ENCODE measurements around the gene TRIM47.

The TRIM47 gene

GRCh38 chr17:75922963-75923874 lies 44.8 kb upstream of the TRIM47 start:
- no peaks in the 10 kb centered on the region for H3K36me3 ChIP-seq (ENCODE audit: control insufficient read depth, insufficient read depth, low read length)
- no peaks in the 10 kb centered on the region for H3K4me1 ChIP-seq (ENCODE audit: control insufficient read depth, low read depth, low read length)
- H3K4ac ChIP-seq (ENCODE audit: low read depth, low read length), result no peak overlapping the region
- no peak overlapping the region for H2BK15ac ChIP-seq (replicated peaks; ENCODE audit: low read depth)
- no CpG with 5 or more reads among the region's 19 CpGs for WGBS (ENCODE audit: extremely low coverage, insufficient coverage, low lambda C conversion rate)
- no peak for DNase-seq
- no peak overlapping the region for H3K4me2 ChIP-seq (ENCODE audit: low read length)
- no peak overlapping the region for H2BK120ac ChIP-seq (ENCODE audit: low read depth, low read length)
- H3K23ac ChIP-seq (ENCODE audit: low read length), result no peak overlapping the region
- no peak overlapping the region for H3K9ac ChIP-seq (ENCODE audit: low read length)
- no peak overlapping the region for H3K56ac ChIP-seq (ENCODE audit: low read length)
- no peaks in the 10 kb centered on the region for H3K27me3 ChIP-seq (ENCODE audit: insufficient read depth, low read length, poor library complexity)
- no peaks in the 10 kb centered on the region for H3K79me2 ChIP-seq (ENCODE audit: control insufficient read depth, insufficient read depth, low read length)
- no peak overlapping the region for H4K8ac ChIP-seq (ENCODE audit: low read depth, low read length)
- no peak overlapping the region for H3K4me3 ChIP-seq (ENCODE audit: low read length)
- no peak overlapping the region for H2AK5ac ChIP-seq (ENCODE audit: low read length)
- H3K18ac ChIP-seq (ENCODE audit: low read length), result no peak overlapping the region
- H3K27ac ChIP-seq (ENCODE audit: low read depth, low read length), result no peak overlapping the region
- H2BK5ac ChIP-seq (ENCODE audit: low read length), result no peak overlapping the region
- no peaks in the 10 kb centered on the region for H3K79me1 ChIP-seq (ENCODE audit: low read length)
- no peak overlapping the region for H4K5ac ChIP-seq (ENCODE audit: low read length)

- no CpG with 5 or more reads among the region's 18 CpGs for WGBS (ENCODE audit: extremely low coverage, insufficient coverage, low lambda C conversion rate)
- Histone ChIP-seq H3K36me3 (ENCODE audit: control insufficient read depth, insufficient read depth, low read length) (no peaks in the 10 kb centered on the region), H4K8ac (ENCODE audit: low read depth, low read length) (no peak overlapping the region), H3K79me2 (ENCODE audit: control insufficient read depth, insufficient read depth, low read length) (no peaks in the 10 kb centered on the region), H3K27me3 (ENCODE audit: insufficient read depth, low read length, poor library complexity) (no peaks in the 10 kb centered on the region), H3K79me1 (ENCODE audit: low read length) (no peaks in the 10 kb centered on the region), H2BK15ac (replicated peaks; ENCODE audit: low read depth) (no peak overlapping the region), H3K9ac (ENCODE audit: low read length) (no peak overlapping the region), H2BK5ac (ENCODE audit: low read length) (no peak overlapping the region), H3K4me2 (ENCODE audit: low read length) (no peak overlapping the region), H2AK5ac (ENCODE audit: low read length) (no peak overlapping the region), H4K5ac (ENCODE audit: low read length) (no peak overlapping the region), H2BK120ac (ENCODE audit: low read depth, low read length) (no peak overlapping the region), H3K27ac (ENCODE audit: low read depth, low read length) (no peak overlapping the region), H3K4me3 (ENCODE audit: low read length) (no peak overlapping the region), H3K23ac (ENCODE audit: low read length) (no peak overlapping the region), H3K56ac (ENCODE audit: low read length) (no peak overlapping the region), H3K4ac (ENCODE audit: low read depth, low read length) (no peak overlapping the region), H3K18ac (ENCODE audit: low read length) (no peak overlapping the region), H3K4me1 (ENCODE audit: control insufficient read depth, low read depth, low read length) (no peaks in the 10 kb centered on the region)
- DNase-seq, result no peak
Measured at GRCh38 chr17:75922173-75922961, 44.0 kb upstream of the TRIM47 start.

DNA sequence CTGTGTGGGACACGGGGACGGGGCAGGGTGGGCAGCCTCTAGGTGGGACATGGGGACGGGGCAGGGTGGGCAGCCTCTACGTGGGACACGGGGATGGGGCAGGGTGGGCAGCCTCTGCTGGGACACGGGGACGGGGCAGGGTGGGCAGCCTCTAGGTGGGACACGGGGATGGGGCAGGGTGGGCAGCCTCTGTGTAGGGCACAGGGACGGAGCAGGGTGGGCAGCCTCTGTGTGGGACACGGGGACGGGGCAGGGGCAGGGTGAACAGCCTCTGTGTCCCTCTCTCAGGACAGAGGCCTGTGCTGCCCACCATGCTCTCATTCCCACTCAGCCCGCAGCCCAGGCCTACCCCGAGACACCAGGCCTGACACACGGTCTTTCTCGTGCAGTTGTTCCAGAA lies 43.2 kb upstream of the TRIM47 start:
- Histone ChIP-seq H3K9ac (ENCODE audit: low read length) (no peak overlapping the region), H3K56ac (ENCODE audit: low read length) (no peak overlapping the region), H3K23ac (ENCODE audit: low read length) (no peak overlapping the region), H2BK5ac (ENCODE audit: low read length) (no peak overlapping the region), H3K4me1 (ENCODE audit: control insufficient read depth, low read depth, low read length) (no peaks in the 10 kb centered on the region), H2AK5ac (ENCODE audit: low read length) (no peak overlapping the region), H2BK120ac (ENCODE audit: low read depth, low read length) (no peak overlapping the region), H4K5ac (ENCODE audit: low read length) (no peak overlapping the region), H3K79me1 (ENCODE audit: low read length) (no peaks in the 10 kb centered on the region), H3K79me2 (ENCODE audit: control insufficient read depth, insufficient read depth, low read length) (no peaks in the 10 kb centered on the region), H3K4me2 (ENCODE audit: low read length) (no peak overlapping the region), H3K18ac (ENCODE audit: low read length) (no peak overlapping the region), H2BK15ac (replicated peaks; ENCODE audit: low read depth) (no peak overlapping the region), H4K8ac (ENCODE audit: low read depth, low read length) (no peak overlapping the region), H3K27me3 (ENCODE audit: insufficient read depth, low read length, poor library complexity) (no peaks in the 10 kb centered on the region), H3K4ac (ENCODE audit: low read depth, low read length) (no peak overlapping the region), H3K36me3 (ENCODE audit: control insufficient read depth, insufficient read depth, low read length) (no peaks in the 10 kb centered on the region), H3K4me3 (ENCODE audit: low read length) (no peak overlapping the region), H3K27ac (ENCODE audit: low read depth, low read length) (no peak overlapping the region)
- WGBS (ENCODE audit: extremely low coverage, insufficient coverage, low lambda C conversion rate), result no CpG with 5 or more reads among the region's 15 CpGs
- DNase-seq, result no peak

- H3K23ac ChIP-seq (ENCODE audit: low read length), result no peak overlapping the region
- H3K18ac ChIP-seq (ENCODE audit: low read length), result no peak overlapping the region
- no peak overlapping the region for H4K5ac ChIP-seq (ENCODE audit: low read length)
- no peak overlapping the region for H2BK5ac ChIP-seq (ENCODE audit: low read length)
- no peaks in the 10 kb centered on the region for H3K4me1 ChIP-seq (ENCODE audit: control insufficient read depth, low read depth, low read length)
- H2BK120ac ChIP-seq (ENCODE audit: low read depth, low read length), result no peak overlapping the region
- H3K9ac ChIP-seq (ENCODE audit: low read length), result no peak overlapping the region
- H3K4me2 ChIP-seq (ENCODE audit: low read length), result no peak overlapping the region
- no peak overlapping the region for H2BK15ac ChIP-seq (replicated peaks; ENCODE audit: low read depth)
- H2AK5ac ChIP-seq (ENCODE audit: low read length), result no peak overlapping the region
- no peaks in the 10 kb centered on the region for H3K79me2 ChIP-seq (ENCODE audit: control insufficient read depth, insufficient read depth, low read length)
- no peaks in the 10 kb centered on the region for H3K27me3 ChIP-seq (ENCODE audit: insufficient read depth, low read length, poor library complexity)
- H3K27ac ChIP-seq (ENCODE audit: low read depth, low read length), result no peak overlapping the region
- H4K8ac ChIP-seq (ENCODE audit: low read depth, low read length), result no peak overlapping the region
- WGBS (ENCODE audit: extremely low coverage, insufficient coverage, low lambda C conversion rate), result no CpG with 5 or more reads among the region's 11 CpGs
- H3K4me3 ChIP-seq (ENCODE audit: low read length), result no peak overlapping the region
- H3K79me1 ChIP-seq (ENCODE audit: low read length), result no peaks in the 10 kb centered on the region
- DNase-seq, result no peak
- H3K56ac ChIP-seq (ENCODE audit: low read length), result no peak overlapping the region
- no peaks in the 10 kb centered on the region for H3K36me3 ChIP-seq (ENCODE audit: control insufficient read depth, insufficient read depth, low read length)
- H3K4ac ChIP-seq (ENCODE audit: low read depth, low read length), result no peak overlapping the region
Measured at GRCh38 chr17:75920045-75920560, 41.7 kb upstream of the TRIM47 start.

DNA sequence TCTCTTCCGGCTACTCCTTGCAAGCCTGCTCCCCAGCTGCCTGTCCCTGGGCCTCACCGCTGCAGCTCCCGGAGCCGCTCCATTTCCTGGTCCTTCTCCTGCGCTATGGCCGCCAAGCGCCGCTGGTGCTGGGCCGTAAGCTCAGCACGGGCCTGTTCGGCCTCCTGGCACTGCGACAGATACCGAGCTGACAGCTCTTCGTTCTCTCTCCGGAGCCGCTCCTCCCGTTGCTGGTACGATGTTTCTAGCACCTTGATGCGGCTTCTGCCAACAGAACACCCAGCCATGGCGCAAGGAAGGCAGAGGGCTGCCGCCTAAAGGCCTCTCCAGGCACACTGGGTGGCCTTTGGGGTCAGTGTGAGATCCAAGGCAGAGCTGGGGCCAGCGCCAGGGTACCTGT lies 41.2 kb upstream of the TRIM47 start:
- no peak overlapping the region for H3K4ac ChIP-seq (ENCODE audit: low read depth, low read length)
- H2BK5ac ChIP-seq (ENCODE audit: low read length), result no peak overlapping the region
- H3K4me1 ChIP-seq (ENCODE audit: control insufficient read depth, low read depth, low read length), result no peaks in the 10 kb centered on the region
- H4K5ac ChIP-seq (ENCODE audit: low read length), result no peak overlapping the region
- no peak for DNase-seq
- no peak overlapping the region for H3K9ac ChIP-seq (ENCODE audit: low read length)
- no peak overlapping the region for H3K4me2 ChIP-seq (ENCODE audit: low read length)
- no peaks in the 10 kb centered on the region for H3K79me1 ChIP-seq (ENCODE audit: low read length)
- no peak overlapping the region for H4K8ac ChIP-seq (ENCODE audit: low read depth, low read length)
- H3K27ac ChIP-seq (ENCODE audit: low read depth, low read length), result no peak overlapping the region
- no peaks in the 10 kb centered on the region for H3K79me2 ChIP-seq (ENCODE audit: control insufficient read depth, insufficient read depth, low read length)
- H2BK15ac ChIP-seq (replicated peaks; ENCODE audit: low read depth), result no peak overlapping the region
- no peak overlapping the region for H3K4me3 ChIP-seq (ENCODE audit: low read length)
- no peak overlapping the region for H2AK5ac ChIP-seq (ENCODE audit: low read length)
- H3K36me3 ChIP-seq (ENCODE audit: control insufficient read depth, insufficient read depth, low read length), result no peaks in the 10 kb centered on the region
- WGBS (ENCODE audit: extremely low coverage, insufficient coverage, low lambda C conversion rate), result no CpG with 5 or more reads among the region's 22 CpGs
- no peak overlapping the region for H2BK120ac ChIP-seq (ENCODE audit: low read depth, low read length)
- H3K27me3 ChIP-seq (ENCODE audit: insufficient read depth, low read length, poor library complexity), result no peaks in the 10 kb centered on the region
- no peak overlapping the region for H3K56ac ChIP-seq (ENCODE audit: low read length)
- no peak overlapping the region for H3K18ac ChIP-seq (ENCODE audit: low read length)
- no peak overlapping the region for H3K23ac ChIP-seq (ENCODE audit: low read length)
